Motor neuron (in vitro differentiated cells): ENCODE results near the gene CALML5. TPM values are rescaled to one million over a fixed set of nuclear protein-coding genes. Genes with fewer than 3 reads are reported as not detected.
A peak's percentile ranks its signal among the peaks of the same experiment; 100 is the strongest.
"Not testable (repeated sequence)": the region's sequence is repeated elsewhere in the genome, so short reads cannot be mapped to it uniquely, and the experiment has no call there.

ENCODE experiments used
- ATAC-seq, 8 experiments: fragments of 200-7000 bp; cut with Tn5 transposase; replicated peaks in 6 of 8; 2 replicates each; pipeline ENCODE4 v1.8.0; 2021; ENCODE audit warnings: mild to moderate bottlenecking in 8 of 8, moderate library complexity in 8 of 8
- H3K27ac ChIP-seq, 2 donors: fragments of 250-450 bp; sonication (Bioruptor Pico); 2 replicates each; pipeline ENCODE4 v1.9.0; 2021; ENCODE audit warnings: antibody characterized with exemption in 2 of 2, mild to moderate bottlenecking in 2 of 2, moderate library complexity in 1 of 2
- H3K4me1 ChIP-seq, 2 donors: fragments of 250-450 bp; sonication (Bioruptor Pico); replicated peaks in 1 of 2; 2 replicates each; pipeline ENCODE4 v1.6.1; 2021; ENCODE audit warnings: antibody characterized with exemption in 2 of 2, mild to moderate bottlenecking in 2 of 2, moderate library complexity in 1 of 2
- H3K4me3 ChIP-seq, 5 donors: fragments of 250-450 bp; sonication (Bioruptor Pico); 2 replicates each; pipeline ENCODE4 v1.9.0; 2021; ENCODE audit warnings: antibody characterized with exemption in 5 of 5, mild to moderate bottlenecking in 5 of 5, moderate library complexity in 4 of 5
- WGBS, 10 experiments: fragments of 450-650 bp; shearing (Covaris generic); methylation state at CpG; one replicate each; pipeline ENCODE4 v1.0.0; 2022; 5-methylcytosine and 5-hydroxymethylcytosine counted together
- in situ Hi-C, 9 experiments: fragments of 400-800 bp; cut with MboI; loops; one replicate each; pipeline ENCODE4 v1.15.0; 2021; ENCODE audit warnings: low sequenced_read_pairs in 9 of 9, low pct_unique_long_range_greater_than_20kb in 2 of 9; ENCODE audit not compliant: unreplicated experiment in 9 of 9
- total RNA-seq, 8 experiments: library from RNA; unstranded; fragments of 300-600 nt; gene quantifications; 2 replicates each; pipeline versions ENCODE4 v1.2.3 to v1.2.4, GENCODE V29; 2022

The CALML5 gene
- total RNA-seq, 8 experiments from 2014 or later: 0.47 to 3.3 (median 1.7) TPM; not detected in 5

DNA sequence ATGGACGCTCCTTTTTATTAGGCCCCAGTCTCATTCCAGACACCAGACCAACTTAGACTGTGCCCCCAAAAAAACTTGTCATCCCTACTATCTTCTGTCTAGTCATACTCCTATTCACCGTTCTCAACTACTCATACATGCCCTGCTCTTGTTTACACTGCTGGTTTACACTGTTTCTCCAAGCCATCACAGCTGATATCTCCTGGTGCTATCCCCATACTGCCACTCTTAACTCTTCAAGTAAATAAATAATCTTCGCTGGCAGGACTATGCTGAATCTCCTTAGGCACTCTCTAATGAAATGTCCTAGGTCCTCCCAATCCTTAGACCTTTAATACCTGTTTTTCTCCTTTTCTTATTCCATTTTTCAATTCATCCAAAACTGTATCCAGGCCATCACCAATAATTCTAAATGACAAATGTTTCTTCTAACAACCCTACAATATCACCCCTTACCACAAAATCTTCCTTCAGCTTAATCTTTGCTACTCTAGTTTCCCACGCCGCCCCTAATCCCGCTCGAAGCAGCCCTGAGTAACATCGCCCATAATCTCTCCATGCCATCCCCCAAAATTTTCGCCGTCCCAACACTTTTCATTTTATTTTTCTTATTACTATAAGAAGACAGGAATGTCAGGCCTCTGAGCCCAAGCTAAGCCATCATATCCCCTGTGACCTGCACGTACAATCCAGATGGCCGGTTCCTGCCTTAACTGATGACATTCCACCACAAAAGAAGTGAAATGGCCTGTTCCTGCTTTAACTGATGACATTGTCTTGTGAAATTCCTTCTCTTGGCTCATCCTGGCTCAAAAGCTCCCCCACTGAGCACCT is 23.2 kb downstream of the CALML5 start:
- H3K4me3 ChIP-seq, H3K27ac ChIP-seq, ATAC-seq, H3K4me1 ChIP-seq, in situ Hi-C loops: not testable (repeated sequence)
- 78 to 100% (median 94%) methylated on average over 5 to 10 of the region's 12 CpGs; no CpG with 5 or more reads in 1 of the 10 experiments for WGBS, 10 experiments

GRCh38 chr10:5475088-5475487 is 24.3 kb downstream of the CALML5 start:
- in situ Hi-C loops, H3K27ac ChIP-seq, H3K4me1 ChIP-seq, ATAC-seq, H3K4me3 ChIP-seq: not testable (repeated sequence)
- 17 to 100% (median 98%) methylated on average over 1 to 4 of the region's 8 CpGs; no CpG with 5 or more reads in 4 of the 10 experiments for WGBS, 10 experiments

GRCh38 chr10:5474642-5475041 is 24.7 kb downstream of the CALML5 start:
- in situ Hi-C loops: loop anchor here in 2 of 9 experiments (25.0 kb wide), 1 partner anchor 138 kb away; no protein-coding TSS in a partner anchor
- H3K4me3 ChIP-seq: not testable (repeated sequence)
- 8 to 100% (median 88%) methylated on average over 1 to 3 of the region's 4 CpGs; no CpG with 5 or more reads in 3 of the 10 experiments for WGBS, 10 experiments

DNA sequence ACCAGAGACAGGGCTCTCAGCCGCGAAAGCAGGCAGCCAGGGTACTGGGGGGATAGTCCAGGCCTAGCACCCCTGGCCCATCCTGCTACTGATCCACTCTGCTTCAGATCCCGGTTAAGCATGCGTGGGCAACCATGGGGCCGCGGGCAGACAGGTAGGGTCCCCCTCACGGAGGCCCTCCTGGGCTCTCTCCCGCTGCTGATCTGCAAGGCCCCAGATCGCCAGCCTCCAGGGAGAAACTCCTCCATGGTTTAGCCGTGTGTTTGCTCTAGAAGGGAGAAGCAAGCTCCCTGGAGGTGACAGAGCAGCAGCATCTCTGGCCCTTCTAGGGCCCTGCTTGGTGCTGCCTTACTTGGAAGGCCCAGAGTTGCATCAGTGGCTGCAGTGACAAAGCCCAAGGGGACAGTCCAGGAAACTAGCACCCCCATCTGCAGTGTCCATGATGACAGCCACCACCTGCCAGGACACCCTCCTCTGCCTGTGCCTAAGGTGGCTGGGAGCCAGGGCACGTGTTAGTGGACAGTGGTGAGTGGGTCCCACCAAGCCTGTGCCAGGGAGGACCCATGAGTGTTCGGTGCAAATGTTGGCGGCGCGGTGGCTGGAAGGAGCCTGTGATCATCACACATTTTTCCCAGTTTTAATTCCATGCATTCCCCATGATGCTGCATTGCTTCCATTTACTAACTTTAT is 29.2 kb downstream of the CALML5 start:
- ATAC-seq: no peak
- in situ Hi-C loops: loop anchor here in 2 of 9 experiments (25.0 kb wide), 1 partner anchor 142 kb away; no protein-coding TSS in a partner anchor

More at GRCh38 chr10:5474642-5475041, 24.7 kb downstream of the CALML5 start:
- not testable (repeated sequence) for H3K27ac ChIP-seq, H3K4me1 ChIP-seq, ATAC-seq

GRCh38 chr10:5469353-5470061 is 29.9 kb downstream of the CALML5 start:
- 52 to 100% (median 95%) methylated on average over 1 to 5 of the region's 15 CpGs; no CpG with 5 or more reads in 3 of the 10 experiments for WGBS, 10 experiments

More for the DNA sequence above, 29.2 kb downstream of the CALML5 start:
- Histone ChIP-seq H3K27ac (no peak overlapping the region), H3K4me3 (no peak overlapping the region), H3K4me1 (peaks cover 20 to 23% of the 10 kb centered on the region in 2 donors)
- WGBS, 10 experiments: 80 to 100% (median 92%) methylated on average over 1 to 4 of the region's 15 CpGs; no CpG with 5 or more reads in 5 of the 10 experiments

GRCh38 chr10:5468262-5469106 is 30.9 kb downstream of the CALML5 start:
- ATAC-seq: no peak
- Histone ChIP-seq H3K4me3 (no peak overlapping the region), H3K27ac (no peak overlapping the region), H3K4me1 (peaks cover 20 to 23% of the 10 kb centered on the region in 2 donors)
- 68 to 95% (median 83%) methylated on average over 2 to 7 of the region's 8 CpGs; no CpG with 5 or more reads in 5 of the 10 experiments for WGBS, 10 experiments
- in situ Hi-C loops: loop anchor here in 2 of 9 experiments (25.0 kb wide), 1 partner anchor 144 kb away; no protein-coding TSS in a partner anchor

More at GRCh38 chr10:5469353-5470061, 29.9 kb downstream of the CALML5 start:
- Histone ChIP-seq H3K27ac (no peak overlapping the region), H3K4me3 (no peak overlapping the region), H3K4me1 (peaks cover 20 to 23% of the 10 kb centered on the region in 2 donors)
- no peak for ATAC-seq
- in situ Hi-C loops: loop anchor here in 2 of 9 experiments (25.0 kb wide), 1 partner anchor 143 kb away; no protein-coding TSS in a partner anchor

- no peak for ATAC-seq
- H3K4me1 ChIP-seq: peaks cover 20 to 23% of the 10 kb centered on the region in 2 donors
- no peak overlapping the region for H3K4me3 ChIP-seq
- H3K27ac ChIP-seq: peak overlapping the region in 1 of 2 donors; percentile 55
- WGBS, 10 experiments: 79 to 100% (median 94%) methylated on average over 1 to 3 of the region's 6 CpGs; no CpG with 5 or more reads in 4 of the 10 experiments
- in situ Hi-C loops: loop anchor here in 2 of 9 experiments (25.0 kb wide), 1 partner anchor 145 kb away; no protein-coding TSS in a partner anchor
These were observed 31.6 kb downstream of the CALML5 start for GRCh38 chr10:5467634-5468255.

- Histone ChIP-seq H3K4me1 (peaks cover 20 to 23% of the 10 kb centered on the region in 2 donors), H3K27ac (peak overlapping the region; percentile 33 to 55), H3K4me3 (no peak overlapping the region)
- WGBS, 10 experiments: 0 to 56% (median 19%) methylated on average over 2 to 8 of the region's 8 CpGs; no CpG with 5 or more reads in 4 of the 10 experiments
- peak in 5 of 8 experiments; percentile 11 to 80 (median 71) for ATAC-seq
- in situ Hi-C loops: loop anchor here in 2 of 9 experiments (25.0 kb wide), 1 partner anchor 145 kb away; no protein-coding TSS in a partner anchor
These were observed 32.2 kb downstream of the CALML5 start for GRCh38 chr10:5467207-5467535.

DNA sequence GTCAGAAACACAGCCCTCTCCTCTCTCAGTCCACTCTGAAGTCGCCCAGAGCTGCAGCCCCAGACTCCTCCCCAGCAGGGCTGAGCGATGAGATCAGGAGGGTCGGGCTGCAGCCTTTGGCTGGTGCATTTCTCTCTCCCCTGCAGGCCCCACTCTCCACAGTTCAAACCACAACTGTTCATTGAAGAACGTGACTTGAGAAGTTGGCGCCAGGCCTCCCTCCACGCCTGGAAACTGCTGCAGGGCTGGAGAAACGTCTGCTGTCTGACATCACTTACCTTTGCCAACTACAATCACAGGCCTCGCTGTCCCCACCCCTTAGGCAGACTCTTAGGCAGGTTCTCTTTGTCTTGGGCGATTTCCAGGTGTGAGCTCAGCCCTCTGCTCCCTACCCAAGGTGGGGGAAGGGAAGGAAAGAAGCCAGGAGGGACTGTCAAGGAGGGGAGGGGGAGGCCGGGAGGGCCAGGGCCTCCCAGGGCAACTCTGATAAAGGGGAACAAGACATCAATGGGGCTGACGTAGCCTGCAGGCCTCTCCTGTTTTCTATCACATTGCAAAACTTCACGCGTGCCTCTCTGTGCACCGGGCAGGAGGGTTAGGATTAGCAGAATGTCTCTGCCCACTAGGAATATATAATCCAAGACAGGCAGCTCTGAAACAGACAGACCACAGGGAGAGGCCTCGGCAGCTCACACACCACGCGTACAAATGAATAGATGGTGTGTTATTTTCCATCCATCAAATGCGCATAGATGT is 32.7 kb downstream of the CALML5 start:
- peak; percentile 76 to 95 (median 82) for ATAC-seq
- WGBS, 10 experiments: 0 to 100% (median 36%) methylated on average over 1 to 8 of the region's 18 CpGs; no CpG with 5 or more reads in 3 of the 10 experiments
- Histone ChIP-seq H3K27ac (peak overlapping the region; percentile 33 to 55), H3K4me3 (no peak overlapping the region), H3K4me1 (peaks cover 22 to 28% of the 10 kb centered on the region in 2 donors)
- in situ Hi-C loops: loop anchor here in 2 of 9 experiments (25.0 kb wide), 1 partner anchor 146 kb away; no protein-coding TSS in a partner anchor

GRCh38 chr10:5465976-5466450 is 33.4 kb downstream of the CALML5 start:
- Histone ChIP-seq H3K4me1 (peaks cover 28 to 34% of the 10 kb centered on the region in 2 donors), H3K4me3 (no peak overlapping the region), H3K27ac (peak overlapping the region; percentile 33 to 55)
- peak in 2 of 8 experiments; percentile 1 to 4 for ATAC-seq
- in situ Hi-C loops: loop anchor here in 2 of 9 experiments (25.0 kb wide), 1 partner anchor 146 kb away; no protein-coding TSS in a partner anchor
- 0 to 90% (median 75%) methylated on average over 1 to 7 of the region's 12 CpGs; no CpG with 5 or more reads in 2 of the 10 experiments for WGBS, 10 experiments
